Activated CD8-positive, alpha-beta memory T cell treated with anti-CD3 and anti-CD28 coated beads for 48 hours (primary cell): ENCODE results near the gene TICRR.
"Not testable (repeated sequence)": the region's sequence is repeated elsewhere in the genome, so short reads cannot be mapped to it uniquely, and the experiment has no call there.

ENCODE experiments used
- DNase-seq, 3 experiments: peaks; one replicate each; pipeline ENCODE4 v3.0.0-alpha.2; 2020; ENCODE audit warnings: low read depth in 2 of 3, low spot score in 2 of 3

The TICRR gene, protein sequence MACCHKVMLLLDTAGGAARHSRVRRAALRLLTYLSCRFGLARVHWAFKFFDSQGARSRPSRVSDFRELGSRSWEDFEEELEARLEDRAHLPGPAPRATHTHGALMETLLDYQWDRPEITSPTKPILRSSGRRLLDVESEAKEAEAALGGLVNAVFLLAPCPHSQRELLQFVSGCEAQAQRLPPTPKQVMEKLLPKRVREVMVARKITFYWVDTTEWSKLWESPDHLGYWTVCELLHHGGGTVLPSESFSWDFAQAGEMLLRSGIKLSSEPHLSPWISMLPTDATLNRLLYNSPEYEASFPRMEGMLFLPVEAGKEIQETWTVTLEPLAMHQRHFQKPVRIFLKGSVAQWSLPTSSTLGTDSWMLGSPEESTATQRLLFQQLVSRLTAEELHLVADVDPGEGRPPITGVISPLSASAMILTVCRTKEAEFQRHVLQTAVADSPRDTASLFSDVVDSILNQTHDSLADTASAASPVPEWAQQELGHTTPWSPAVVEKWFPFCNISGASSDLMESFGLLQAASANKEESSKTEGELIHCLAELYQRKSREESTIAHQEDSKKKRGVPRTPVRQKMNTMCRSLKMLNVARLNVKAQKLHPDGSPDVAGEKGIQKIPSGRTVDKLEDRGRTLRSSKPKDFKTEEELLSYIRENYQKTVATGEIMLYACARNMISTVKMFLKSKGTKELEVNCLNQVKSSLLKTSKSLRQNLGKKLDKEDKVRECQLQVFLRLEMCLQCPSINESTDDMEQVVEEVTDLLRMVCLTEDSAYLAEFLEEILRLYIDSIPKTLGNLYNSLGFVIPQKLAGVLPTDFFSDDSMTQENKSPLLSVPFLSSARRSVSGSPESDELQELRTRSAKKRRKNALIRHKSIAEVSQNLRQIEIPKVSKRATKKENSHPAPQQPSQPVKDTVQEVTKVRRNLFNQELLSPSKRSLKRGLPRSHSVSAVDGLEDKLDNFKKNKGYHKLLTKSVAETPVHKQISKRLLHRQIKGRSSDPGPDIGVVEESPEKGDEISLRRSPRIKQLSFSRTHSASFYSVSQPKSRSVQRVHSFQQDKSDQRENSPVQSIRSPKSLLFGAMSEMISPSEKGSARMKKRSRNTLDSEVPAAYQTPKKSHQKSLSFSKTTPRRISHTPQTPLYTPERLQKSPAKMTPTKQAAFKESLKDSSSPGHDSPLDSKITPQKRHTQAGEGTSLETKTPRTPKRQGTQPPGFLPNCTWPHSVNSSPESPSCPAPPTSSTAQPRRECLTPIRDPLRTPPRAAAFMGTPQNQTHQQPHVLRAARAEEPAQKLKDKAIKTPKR (N-terminal part only)

DNA sequence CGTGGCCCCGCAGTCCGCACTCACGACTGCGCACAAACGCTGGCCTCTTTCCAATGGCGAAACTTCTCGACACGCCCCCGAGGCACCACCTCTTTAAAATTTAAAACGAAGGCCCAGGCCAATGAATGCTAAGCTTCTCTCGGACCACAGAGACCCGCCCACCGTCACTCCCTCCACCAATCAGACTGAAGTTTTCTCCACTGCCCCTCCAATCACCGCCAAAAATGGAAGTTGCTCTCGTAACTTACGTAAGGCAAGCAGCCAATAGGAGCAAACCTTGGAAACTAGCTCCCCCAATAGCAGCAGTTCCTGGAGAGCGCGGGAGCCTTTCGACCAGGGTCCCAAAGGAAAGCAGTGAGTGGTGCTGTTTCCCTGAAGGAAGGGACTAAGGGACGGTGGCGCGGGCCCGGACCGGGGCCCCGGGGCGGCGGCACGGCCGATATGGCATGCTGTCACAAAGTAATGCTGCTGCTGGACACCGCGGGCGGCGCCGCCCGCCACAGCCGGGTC lies at the start of gene TICRR:
TICRR (plus strand) TSS at position 324 of the 510 bp plus-strand sequence; CDS start at position 442, 118 bp downstream.
- peak; percentile 66 to 84 (median 81) for DNase-seq

DNA sequence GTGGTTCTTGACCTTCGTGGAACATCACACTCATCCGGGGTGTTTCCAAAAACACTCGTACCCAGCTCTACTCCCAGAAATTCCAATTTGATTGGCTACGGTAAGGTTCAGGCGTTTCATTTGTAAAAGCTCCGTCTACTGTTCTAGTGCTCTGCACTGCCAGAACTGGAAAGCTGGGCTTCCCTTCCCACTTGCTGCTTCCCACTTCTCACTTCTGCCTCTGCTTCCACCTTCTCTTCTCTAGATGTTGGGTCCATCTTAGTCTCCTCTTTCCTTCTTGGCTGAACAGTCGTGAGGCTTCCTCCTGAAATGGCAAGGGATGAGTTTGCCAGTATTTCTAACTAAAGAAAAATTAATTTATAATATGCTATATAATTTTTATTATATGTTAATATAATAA lies 49.1 kb upstream of the TICRR start:
- no peak for DNase-seq

DNA sequence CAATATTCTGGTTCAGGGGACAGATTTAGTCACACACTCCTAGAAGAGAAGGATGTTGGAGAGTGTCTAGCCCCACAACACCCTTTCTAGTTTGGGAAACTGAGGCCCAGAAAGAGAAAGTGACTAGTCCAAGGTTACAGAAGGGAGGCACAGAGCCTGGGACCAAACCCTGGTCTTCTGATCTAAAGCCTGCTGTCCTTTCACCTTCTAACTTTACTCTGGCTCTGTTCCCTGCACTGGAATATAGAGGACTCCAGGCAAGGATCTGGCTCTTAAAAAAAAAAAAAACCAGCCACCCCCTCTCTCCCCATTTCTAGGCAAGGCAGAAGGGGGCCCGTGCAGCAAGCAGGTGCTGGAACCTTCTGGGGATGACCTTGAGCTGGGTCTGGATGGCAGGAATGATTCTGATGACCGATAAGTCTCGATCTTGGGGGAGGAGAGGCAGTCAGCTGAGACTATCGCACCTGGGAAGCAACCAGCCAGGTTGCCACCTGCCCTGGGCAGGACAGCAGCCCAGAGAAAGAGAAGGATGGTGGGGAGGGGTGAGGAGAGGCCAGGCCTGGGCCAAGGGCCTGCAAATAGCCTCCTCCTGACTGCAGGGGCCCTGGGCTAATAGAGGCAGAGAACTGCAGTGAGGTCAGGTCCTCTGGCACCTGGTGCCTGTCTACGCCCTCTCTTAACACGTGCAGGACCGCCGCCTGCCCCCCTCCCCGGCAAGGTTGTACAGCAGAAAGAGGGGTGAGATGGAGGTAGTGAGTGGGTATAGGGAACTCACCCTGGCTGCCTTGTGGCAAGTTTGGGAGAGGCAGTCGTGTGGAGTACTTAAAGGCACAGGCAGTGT lies 48.4 kb upstream of the TICRR start:
- DNase-seq = no peak

DNA sequence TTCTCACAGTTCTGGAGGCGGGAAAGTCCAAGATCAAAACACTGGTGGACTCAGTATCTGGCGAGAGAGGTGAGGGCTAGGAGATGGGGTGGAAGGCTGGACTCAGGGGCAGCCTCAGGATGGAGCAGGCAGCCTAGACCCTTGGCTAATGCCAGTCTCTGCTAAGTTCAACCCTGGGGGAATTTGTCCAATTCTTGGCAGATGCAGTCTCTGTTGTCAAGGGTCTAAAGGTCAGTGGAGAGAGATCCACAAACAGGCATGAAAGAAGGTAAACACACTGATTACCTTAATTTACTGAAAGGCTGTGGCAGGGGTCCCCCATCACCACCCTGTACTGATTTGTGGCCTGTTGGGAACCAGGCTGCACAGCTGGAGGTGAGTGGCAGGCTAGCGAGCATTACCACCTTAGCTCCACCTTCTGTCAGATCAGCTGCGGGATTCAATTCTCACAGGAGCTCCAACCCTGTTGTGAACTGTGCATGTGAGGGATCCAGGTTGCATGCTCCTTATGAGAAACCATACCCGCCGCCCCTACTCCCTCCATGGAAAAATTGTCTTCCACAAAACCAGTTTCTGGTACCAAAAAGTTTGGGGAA lies 46.4 kb upstream of the TICRR start:
- DNase-seq = no peak

DNA sequence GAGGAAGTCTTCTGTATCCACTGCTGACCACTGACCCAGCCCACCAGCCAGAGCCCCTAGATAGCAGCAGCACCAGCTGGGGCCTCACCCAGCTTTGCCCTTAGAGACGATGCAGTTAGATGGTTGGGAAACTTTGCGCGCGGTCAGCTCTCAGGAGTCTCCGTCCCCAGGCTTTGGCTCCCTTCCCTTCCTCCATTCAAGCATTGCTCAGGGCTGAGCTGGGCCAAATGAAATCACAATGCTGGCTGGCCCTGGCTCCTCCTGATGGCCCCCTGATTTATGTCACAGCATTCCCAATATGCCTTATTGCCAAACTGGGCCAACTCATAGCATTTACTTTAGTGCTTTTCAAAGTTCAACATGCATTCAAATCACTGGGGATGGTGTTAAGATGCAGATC lies 44.3 kb upstream of the TICRR start:
- DNase-seq = no peak

DNA sequence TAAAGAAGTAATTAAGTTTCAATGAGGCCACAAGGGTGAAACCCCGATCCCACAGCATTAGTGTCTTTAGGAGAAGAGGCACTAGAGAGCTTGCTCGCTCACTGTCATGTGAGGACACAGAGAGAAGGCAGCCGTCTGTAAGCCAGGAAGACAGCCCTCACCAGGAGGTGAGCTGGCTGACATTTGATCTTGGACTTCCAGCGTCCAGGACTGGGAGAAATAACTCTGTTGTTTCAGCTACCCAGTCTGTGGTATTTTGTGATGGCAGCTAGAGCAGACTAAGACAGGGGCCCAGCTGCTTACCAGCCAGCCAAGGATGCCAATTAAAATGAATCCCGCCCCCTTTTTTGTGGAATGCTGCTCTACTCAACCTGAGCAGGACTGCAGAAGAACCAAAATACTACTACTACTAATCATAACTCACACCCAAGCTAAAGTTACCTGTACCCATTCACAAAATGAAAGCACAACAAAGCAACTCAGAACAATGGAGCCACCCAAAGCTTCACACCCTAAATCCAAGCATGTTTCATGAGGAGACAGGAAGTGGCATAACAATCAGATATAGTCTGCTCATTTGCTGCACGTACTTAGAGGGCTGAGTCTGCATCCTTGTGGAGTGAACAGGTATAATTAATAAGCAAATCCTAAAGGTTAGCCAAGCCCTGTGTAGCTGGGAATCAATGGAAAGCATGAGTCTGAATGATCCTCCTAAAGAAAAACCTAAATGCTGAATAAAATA lies 43.3 kb upstream of the TICRR start:
- DNase-seq = no peak

DNA sequence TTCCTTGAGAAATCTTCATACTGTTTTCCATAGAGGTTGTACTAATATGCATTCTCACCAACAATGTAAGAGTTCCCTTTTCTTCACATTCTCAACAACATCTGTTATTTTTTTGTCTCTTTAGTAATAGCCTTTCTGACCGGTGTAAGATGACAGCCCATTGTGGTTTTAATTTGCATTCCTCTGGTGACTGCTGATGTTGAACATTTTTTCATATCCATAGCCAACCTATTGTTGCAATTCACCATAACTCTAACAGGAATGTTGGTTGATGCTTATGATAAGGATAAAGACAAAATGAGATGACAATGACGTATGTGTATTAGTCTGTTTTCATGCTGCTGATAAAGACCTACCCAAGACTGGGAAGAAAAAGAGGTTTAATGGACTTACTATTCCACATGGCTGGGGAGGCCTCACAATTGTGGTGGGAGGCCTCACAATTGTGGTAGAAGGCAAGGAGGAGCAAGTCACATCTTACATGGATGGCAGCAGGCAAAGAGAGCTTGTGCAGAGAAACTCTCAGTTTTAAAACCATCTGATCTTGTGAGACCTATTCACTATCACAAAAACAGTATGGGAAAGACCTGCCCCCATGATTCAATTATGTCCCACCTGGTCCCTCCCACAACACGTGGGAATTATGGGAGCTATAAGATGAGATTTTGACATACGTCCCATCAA lies 41.3 kb upstream of the TICRR start:
- DNase-seq = no peak

DNA sequence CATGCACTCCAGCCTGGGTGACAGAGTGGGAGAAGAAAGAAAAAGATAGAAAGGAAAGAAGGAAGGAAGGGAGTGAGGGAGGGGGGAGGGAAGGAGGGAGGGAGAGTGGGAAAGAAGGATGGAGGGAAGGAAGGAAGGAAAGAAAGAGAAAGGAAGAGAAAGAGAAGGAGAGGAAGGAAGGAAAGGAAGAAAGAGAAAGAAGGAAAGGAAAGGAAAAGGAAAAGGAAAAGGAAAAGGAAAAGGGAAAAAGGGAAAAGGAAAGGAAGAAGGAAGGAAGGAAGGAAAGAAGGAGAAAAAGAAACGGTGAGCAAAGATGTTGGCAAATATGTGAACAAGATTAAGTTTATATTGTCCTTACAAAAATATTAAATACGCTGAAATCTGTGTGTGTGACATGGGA lies 36.2 kb upstream of the TICRR start:
- no peak for DNase-seq

DNA sequence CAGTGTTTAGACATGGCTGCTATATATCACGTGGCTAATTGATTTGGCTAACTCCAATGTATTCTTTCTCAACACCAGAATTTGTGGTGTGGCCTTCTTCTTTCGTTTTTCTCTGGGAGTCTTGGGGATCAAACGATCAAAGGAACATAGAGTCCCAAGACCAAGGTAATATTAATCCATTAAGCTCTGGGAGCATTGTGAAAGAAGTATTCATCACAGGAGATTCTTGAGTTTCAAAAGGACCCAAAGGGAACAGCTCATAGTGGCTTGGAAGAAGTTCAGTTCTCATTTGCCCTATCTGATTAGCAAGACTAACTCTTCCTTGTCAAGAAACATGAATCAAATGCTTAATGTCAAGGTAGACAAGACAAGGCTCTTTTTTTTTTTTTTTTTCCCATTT lies 32.9 kb upstream of the TICRR start:
- no peak for DNase-seq

DNA sequence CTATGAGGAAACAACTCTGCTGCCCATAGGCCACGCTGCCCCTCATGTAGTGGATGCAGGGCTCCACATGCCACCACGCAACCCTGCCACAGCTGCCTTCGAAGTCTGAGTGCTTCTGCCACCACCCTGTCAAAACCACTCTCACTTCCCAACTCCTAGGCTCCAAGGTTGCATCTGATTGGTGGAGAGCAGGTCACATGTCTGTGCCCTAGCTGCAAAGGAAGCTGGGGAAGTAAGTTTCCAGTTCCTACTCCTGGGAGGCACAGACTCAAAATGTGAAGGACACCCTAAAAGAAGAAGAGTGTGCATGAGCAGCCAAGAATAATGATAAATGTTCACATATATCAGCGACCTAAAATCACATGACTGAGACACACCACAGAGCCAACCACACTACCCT lies 31.9 kb upstream of the TICRR start:
- DNase-seq = no peak

DNA sequence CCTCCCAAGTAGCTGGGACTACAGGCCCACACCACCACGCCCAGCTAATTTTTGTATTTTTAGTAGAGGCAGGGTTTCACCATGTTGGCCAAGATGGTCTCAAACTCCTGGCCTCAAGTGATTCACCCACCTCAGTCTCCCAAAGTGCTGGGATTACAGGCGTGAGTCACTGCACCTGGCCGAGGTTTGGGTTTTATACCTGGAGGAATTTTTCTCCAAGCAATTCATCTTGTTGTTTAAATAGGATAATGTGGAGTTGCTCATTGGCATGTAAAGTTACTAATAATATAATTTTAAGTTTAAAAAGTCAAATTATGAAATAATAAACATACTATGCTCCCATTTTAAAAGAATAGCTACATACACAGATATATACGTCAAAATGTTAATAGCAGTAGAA lies 26.1 kb upstream of the TICRR start:
- DNase-seq = not testable (repeated sequence)

DNA sequence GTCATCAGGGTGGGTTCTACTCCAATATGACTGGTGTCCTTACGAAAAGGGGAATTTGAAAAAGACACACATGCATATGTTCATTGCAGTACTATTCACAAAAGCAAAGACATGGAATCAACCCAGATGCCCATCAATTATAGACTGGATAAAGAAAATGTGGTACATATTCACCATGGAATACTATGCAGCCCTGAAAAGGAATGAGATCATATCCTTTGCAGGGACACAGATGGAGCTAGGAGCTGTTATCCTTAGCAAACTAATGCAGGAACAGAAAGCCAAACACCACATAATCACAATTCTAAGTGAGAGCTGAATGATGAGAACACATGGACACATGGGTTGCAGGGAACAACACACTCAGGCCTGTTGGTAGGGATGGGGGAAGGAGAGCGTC lies 24.8 kb upstream of the TICRR start:
- DNase-seq = no peak

DNA sequence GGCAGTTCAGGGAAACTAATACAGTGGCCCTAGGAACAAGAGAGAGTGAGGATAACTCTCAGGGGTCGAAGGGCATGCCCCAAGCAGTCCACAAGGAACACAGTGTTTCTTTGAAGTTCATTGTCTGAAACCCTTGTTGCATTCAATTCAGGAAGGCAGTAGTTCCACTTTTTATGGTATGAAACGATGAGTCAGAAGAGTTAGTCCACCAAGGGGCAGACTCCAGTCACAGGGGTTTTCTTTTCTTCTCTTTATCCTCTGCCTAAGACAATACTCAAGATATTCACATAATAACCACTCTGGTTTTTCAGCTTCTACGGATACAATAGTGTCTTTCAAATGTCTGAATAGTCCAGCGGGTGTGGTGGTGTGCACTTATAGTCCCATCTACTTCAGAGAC lies 23.7 kb upstream of the TICRR start:
- no peak for DNase-seq

DNA sequence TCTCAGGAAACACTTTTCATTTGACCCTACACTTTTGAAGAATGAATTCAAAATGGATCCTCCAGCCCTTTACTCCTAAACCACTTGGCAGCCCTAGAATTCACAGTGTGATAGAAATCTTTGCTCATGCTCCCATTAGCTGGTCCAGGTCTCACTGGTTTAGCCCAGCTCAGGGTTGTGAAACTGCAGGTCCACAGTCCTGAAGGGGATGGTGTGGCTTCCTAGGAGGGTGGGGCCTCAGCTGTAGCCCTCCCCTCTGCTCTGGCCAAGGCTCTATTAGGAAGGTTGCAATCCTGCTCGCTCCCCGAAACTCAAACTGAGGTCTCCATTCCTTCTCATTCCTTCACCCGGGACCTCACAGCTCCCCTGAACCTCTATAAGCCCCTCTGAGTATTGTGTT lies 21.6 kb upstream of the TICRR start:
- no peak for DNase-seq

DNA sequence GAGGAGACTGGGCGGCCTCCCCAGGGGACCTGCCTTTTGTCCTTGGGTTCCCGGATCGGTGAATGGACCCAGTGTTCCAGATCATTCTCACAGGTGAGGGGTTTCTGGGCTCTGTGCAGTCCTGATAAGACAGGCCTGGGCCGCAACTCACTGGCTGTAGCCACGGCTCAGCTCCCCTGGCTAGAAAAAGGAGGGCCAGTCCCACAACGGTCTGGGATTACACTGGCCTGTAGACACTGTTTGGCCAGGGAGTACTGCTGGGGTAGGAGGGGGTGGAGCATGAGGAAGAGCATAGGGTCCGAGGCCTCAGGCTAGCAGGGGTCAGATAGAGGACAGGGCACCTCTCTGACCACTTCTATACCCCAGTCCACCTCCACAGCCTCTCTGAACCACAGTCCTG lies 21.0 kb upstream of the TICRR start:
- no peak for DNase-seq

DNA sequence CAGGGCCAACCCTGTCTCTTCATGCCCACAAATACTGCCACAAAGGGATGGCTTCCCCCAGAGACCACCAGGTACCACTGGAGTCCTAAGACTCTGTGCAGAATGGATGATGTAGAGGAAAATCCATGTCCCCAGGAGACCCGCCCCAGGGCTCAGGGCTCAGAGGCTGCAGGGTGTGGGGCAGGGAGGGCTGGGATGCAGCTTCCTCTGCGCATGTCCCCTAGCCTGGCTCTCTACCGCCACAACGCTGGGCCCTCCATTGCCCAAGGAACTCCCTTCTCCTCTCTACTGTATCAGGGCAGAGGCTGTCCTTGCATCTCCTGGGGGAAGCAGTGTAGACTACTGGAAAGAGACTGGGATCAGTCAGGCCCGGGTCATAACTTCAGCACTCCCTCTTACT lies 19.5 kb upstream of the TICRR start:
- no peak for DNase-seq

DNA sequence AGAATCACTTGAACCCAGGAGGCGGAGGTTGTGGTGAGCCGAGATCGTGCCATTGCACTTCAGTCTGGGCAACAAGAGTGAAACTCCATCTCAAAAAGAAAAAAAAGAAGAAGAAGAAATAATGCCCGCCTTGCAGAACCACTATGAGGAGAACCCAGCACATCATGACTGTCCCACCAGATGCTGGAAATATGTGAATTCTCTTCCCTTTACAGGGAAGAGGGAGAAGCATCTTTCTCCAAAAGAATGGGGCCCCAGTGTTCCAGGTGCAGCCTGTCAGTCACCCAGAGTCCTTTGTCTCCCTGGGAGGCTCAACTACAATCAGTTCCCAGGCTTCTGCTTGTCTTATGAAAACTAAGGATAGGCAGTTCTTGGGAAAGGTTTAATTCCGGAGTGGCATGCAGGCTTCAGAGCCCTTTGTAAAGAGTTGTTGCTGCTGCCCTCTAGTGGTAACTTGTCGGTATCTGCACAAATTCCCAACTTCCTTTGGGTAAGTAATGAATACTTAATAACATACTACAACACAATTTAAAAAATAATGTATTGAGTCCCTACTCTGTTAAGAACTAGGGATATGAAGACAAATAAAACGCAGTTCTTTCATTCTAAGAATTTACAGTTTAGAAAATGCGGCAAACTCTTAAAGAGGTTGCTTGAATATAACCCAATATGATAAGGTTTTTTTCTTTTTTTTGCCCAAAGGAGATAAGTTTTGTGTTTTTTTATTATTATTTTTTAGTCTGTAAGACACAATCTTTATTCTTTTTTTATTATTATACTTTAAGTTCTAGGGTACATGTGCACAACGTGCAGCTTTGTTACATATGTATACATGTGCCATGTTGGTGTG lies 18.6 kb upstream of the TICRR start:
- peak in 1 of 3 experiments; percentile 12 for DNase-seq

DNA sequence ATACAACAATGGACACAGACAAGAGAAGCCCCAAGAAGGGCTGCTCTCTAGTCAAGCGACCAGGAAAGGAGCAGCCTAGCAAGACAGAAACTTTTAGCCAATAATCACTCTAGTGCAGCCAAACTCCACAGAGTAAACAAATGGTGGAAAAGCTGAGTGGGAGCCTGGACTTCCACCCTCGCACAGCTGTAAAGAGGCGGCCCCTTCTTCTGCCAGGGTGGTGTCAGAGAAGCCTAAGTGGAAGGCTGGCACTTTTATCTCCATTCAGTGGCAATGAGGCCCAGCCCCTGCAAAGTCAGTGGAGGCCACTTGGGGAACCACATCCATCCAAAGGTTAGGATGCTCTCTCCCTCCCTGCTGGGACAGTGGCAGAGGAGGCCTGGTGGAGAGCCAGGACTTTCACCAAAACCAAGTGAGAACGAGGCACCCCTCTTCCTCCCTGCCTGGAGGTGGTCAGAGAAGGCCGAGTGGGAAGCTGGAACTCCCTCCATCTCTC lies 15.5 kb upstream of the TICRR start:
- no peak for DNase-seq
